Breast epithelium (tissue), 3 donors: ENCODE measurements around the gene COL9A2.

ENCODE experiments used
- POLR2A ChIP-seq: fragments of 450-650 bp; IDR thresholded peaks from one replicate; pipeline ENCODE4 v1.6.1; 2016; ENCODE audit warnings: antibody characterized with exemption, mild to moderate bottlenecking, moderate library complexity
- TF ChIP-seq, protein P1 (sequence below), 3 donors: fragments of 450-650 bp; IDR thresholded peaks; one replicate each; pipeline ENCODE4 v1.5.1; 2016 to 2017; ENCODE audit warnings: antibody characterized with exemption in 3 of 3, mild to moderate bottlenecking in 3 of 3, moderate library complexity in 3 of 3

DNA sequence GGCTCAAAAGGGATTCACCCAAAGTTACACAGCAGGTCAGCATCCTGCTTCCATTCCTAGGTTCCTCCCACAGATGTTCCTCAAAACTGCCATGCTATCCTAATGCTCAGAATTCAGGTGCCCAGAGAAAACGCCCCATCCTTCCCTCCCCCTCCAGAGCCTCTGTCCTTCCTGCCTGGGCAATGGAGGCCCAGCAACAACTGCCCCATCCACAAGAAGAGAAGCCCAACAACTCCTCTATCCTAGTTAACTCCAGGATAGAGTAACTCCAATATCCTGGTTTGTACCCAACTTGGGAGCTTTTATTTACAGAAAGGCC lies 16.9 kb downstream of the COL9A2 start:
- TF ChIP-seq POLR2A, result no peak
- TF ChIP-seq, protein P1, sequence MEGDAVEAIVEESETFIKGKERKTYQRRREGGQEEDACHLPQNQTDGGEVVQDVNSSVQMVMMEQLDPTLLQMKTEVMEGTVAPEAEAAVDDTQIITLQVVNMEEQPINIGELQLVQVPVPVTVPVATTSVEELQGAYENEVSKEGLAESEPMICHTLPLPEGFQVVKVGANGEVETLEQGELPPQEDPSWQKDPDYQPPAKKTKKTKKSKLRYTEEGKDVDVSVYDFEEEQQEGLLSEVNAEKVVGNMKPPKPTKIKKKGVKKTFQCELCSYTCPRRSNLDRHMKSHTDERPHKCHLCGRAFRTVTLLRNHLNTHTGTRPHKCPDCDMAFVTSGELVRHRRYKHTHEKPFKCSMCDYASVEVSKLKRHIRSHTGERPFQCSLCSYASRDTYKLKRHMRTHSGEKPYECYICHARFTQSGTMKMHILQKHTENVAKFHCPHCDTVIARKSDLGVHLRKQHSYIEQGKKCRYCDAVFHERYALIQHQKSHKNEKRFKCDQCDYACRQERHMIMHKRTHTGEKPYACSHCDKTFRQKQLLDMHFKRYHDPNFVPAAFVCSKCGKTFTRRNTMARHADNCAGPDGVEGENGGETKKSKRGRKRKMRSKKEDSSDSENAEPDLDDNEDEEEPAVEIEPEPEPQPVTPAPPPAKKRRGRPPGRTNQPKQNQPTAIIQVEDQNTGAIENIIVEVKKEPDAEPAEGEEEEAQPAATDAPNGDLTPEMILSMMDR (IDR thresholded peaks at IDR 0.05), result no peak
